Memory B cell (primary cell): ENCODE data around the gene RETREG1.

ENCODE experiments used
- ATAC-seq: fragments of 150-1000 bp; cut with Tn5 transposase; 2 replicates; pipeline ENCODE4 v1.10.0; 2021; ENCODE audit warnings: low read depth, mild to moderate bottlenecking, moderate library complexity
- DNase-seq, 2 donors: peaks; one replicate each; pipeline ENCODE4 v3.0.0; 2022; ENCODE audit warnings: low spot score in 2 of 2
- H3K27ac Mint-ChIP-seq: one replicate; pipeline ENCODE4 v1.8.0; 2022; ENCODE audit warnings: mild to moderate bottlenecking, moderate library complexity, mixed read lengths
- H3K27me3 Mint-ChIP-seq: one replicate; pipeline ENCODE4 v1.8.0; 2022; ENCODE audit warnings: mixed read lengths
- H3K36me3 Mint-ChIP-seq: one replicate; pipeline ENCODE4 v1.8.0; 2022; ENCODE audit warnings: mild to moderate bottlenecking, mixed read lengths
- H3K4me1 Mint-ChIP-seq: one replicate; pipeline ENCODE4 v1.8.0; 2022; ENCODE audit warnings: mixed read lengths
- H3K4me3 Mint-ChIP-seq: one replicate; pipeline ENCODE4 v1.8.0; 2022; ENCODE audit warnings: mild to moderate bottlenecking, moderate library complexity, mixed read lengths
- H3K9me3 Mint-ChIP-seq: one replicate; pipeline ENCODE4 v1.8.0; 2022; ENCODE audit warnings: mixed read lengths

Gene RETREG1

DNA sequence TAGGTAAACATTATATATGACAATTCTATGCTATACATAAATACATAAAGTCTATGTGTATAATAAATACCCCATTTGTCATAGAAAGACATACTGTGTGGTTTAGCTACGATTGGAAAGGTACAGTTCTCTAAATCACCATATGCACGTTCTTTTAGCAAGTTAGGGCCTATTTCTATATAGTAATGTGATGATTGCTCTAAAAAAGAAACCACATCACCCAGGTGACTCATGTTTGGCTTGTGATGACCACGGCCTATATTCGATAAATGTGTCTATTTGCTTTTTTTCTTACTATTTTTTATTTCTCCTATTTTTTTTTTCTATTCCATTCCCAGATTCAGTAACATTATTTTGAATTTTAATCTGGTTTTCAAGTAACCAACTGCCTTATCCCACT lies 34.7 kb downstream of the RETREG1 start:
- no peak for DNase-seq
- no peak for ATAC-seq
- no peak overlapping the region for H3K27ac Mint-ChIP-seq
- no peak overlapping the region for H3K4me3 Mint-ChIP-seq
- H3K27me3 Mint-ChIP-seq, result peaks cover 5% of the 10 kb centered on the region
- H3K4me1 Mint-ChIP-seq, result peaks cover 10% of the 10 kb centered on the region
- H3K9me3 Mint-ChIP-seq, result peaks cover 3% of the 10 kb centered on the region
- peaks cover 5% of the 10 kb centered on the region for H3K36me3 Mint-ChIP-seq

DNA sequence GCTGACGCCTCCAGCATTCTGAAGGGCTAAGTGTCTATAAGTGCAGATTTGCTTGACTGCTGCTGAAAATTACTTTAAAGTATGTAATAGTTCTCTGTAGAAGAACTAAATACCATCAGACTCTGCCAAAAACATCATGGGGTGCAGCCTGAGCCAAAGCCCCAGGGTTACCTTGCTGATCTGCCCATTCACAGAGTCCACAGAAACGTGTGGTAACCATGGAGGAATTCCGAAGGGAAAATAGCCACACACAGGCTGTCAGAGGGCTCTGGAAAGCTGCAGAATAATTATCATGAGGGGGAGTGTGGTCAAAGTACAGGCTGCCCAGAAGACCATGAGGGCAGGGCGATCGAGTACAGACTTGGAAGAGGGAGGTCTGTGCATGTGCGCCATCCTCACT lies 36.4 kb downstream of the RETREG1 start:
- H3K27me3 Mint-ChIP-seq, result peaks cover 5% of the 10 kb centered on the region
- H3K4me1 Mint-ChIP-seq, result peaks cover 4% of the 10 kb centered on the region
- H3K9me3 Mint-ChIP-seq, result peaks cover 3% of the 10 kb centered on the region
- ATAC-seq (no peak), DNase-seq (no peak)
- H3K27ac Mint-ChIP-seq, result no peak overlapping the region
- no peak overlapping the region for H3K4me3 Mint-ChIP-seq
- H3K36me3 Mint-ChIP-seq, result peaks cover 5% of the 10 kb centered on the region

DNA sequence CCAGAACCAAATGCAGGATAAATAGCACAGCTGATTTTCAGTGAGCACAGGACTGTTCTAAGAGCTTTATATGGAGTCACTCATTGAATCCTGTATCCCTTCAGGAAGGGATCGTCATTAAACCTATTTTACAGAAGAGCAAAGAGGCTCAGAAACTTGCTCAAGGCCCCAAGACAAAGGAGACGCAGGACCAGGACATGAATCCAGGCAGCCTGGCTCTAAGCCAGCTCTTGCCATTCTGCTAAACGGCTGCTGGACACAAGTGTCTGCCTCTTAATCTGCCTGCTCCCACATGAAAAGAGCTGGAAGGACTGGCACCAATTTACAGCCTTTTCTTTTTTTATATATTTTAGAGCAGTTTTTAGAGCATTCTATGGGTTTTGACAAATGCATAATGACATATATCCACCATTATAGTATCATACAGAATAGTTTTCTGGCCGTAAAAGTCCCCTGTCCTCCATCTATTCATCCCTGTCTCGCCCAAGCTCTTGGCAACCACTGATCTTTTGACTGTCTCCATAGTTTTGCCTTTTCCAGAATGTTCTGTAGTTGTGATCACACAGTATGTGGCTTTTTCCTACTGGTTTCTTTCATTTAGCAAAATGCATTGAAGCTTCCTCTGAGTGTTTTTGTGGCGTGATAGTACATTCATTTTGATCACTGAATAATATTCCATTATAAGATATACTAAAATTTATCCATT lies 37.5 kb downstream of the RETREG1 start:
- Mint-ChIP-seq H3K4me3 (no peak overlapping the region), H3K4me1 (peaks cover 4% of the 10 kb centered on the region), H3K27me3 (peaks cover 5% of the 10 kb centered on the region), H3K9me3 (peaks cover 3% of the 10 kb centered on the region), H3K27ac (no peak overlapping the region), H3K36me3 (peaks cover 5% of the 10 kb centered on the region)
- ATAC-seq, result no peak
- no peak for DNase-seq

DNA sequence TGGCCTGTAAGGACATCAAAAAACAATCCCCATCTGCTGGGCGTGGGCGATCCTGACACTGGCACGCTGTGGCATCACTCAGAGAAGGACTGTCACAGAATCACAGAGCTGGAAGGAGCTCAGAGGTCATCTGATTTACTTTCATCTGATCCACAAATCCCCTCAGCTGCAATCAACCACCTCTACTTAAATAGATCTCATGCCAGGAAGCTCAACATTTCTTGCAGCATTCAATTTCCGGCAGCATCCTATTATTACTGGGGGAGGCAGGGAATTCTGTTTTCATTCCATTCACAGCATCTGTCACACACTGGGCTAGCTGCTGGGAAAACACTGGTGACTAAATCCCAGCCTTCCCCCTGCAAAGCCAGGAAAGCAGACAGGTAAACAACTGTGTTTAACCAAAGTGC lies 38.3 kb downstream of the RETREG1 start:
- no peak for ATAC-seq
- peaks cover 8% of the 10 kb centered on the region for H3K4me1 Mint-ChIP-seq
- H3K27me3 Mint-ChIP-seq, result peaks cover 5% of the 10 kb centered on the region
- no peak overlapping the region for H3K27ac Mint-ChIP-seq
- peaks cover 3% of the 10 kb centered on the region for H3K9me3 Mint-ChIP-seq
- H3K4me3 Mint-ChIP-seq, result no peak overlapping the region
- H3K36me3 Mint-ChIP-seq, result peaks cover 5% of the 10 kb centered on the region
- no peak for DNase-seq

DNA sequence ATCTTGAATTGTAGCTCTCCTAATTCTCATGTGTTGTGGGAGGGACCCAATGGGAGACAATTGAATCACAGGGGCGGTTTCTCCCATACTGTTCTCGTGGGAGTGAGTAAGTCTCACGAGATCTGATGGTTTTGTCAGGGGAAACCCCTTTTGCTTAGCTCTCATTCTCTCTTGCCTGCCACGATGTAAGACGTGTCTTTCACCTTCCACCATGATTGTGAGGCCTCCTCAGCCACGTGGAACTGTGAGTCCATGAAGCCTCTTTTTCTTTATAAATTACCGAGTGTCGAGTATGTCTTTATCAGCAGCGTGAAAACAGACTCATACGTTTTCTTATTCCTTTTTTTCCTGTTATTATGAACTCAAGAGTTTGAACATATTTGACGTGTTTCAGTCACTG lies 39.1 kb downstream of the RETREG1 start:
- H3K4me3 Mint-ChIP-seq, result no peak overlapping the region
- H3K9me3 Mint-ChIP-seq, result peaks cover 3% of the 10 kb centered on the region
- no peak overlapping the region for H3K27ac Mint-ChIP-seq
- no peak for ATAC-seq
- H3K4me1 Mint-ChIP-seq, result peaks cover 10% of the 10 kb centered on the region
- peaks cover 6% of the 10 kb centered on the region for H3K27me3 Mint-ChIP-seq
- peaks cover 8% of the 10 kb centered on the region for H3K36me3 Mint-ChIP-seq
- DNase-seq, result no peak

DNA sequence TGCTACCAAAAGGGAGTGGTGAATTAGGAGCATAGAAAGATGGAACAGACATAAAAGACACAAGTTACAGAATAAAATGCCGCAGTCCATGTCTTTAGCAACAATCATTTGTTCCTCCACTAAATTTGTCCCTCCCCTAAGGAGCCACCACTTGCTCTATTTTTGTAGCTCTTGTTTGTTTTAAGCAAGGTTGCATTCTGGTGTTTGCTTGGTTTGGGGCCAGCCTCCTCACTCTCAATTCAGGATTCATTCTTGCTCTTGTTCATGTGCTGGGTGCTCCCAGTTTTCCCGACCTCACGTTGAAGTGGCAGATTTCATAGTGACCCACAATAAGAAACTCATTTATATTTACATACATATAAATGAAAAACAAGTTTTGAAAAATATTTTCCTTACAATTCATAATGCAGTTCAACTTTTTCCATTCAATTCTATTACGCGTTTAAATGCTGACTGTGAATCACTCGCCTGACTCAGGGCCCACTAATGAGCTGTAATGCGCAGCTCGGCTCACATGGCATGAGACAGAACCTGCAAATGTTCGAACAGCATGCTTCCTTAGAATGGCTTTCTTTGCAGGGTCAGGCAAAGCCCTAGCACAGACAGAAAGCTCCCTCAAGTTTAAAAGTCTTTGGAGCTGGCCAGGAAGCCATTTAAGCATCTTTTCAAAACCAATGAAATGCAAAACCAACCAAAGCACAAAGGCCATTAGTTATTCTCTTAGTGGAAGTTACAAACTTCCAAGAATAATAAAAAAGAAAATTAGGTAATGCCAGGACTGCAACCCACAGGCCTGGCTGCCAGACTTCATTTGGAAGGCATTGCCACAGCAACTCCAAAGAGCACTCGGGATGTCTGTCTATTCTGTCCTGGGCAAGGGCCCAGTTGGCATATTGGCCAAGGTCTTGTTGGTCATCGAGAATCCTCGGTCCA lies 41.7 kb downstream of the RETREG1 start:
- ATAC-seq (no peak), DNase-seq (no peak)
- Mint-ChIP-seq H3K36me3 (peaks cover 10% of the 10 kb centered on the region), H3K27me3 (peaks cover 3% of the 10 kb centered on the region), H3K27ac (no peak overlapping the region), H3K9me3 (peaks cover 3% of the 10 kb centered on the region), H3K4me3 (no peak overlapping the region), H3K4me1 (peaks cover 10% of the 10 kb centered on the region)

DNA sequence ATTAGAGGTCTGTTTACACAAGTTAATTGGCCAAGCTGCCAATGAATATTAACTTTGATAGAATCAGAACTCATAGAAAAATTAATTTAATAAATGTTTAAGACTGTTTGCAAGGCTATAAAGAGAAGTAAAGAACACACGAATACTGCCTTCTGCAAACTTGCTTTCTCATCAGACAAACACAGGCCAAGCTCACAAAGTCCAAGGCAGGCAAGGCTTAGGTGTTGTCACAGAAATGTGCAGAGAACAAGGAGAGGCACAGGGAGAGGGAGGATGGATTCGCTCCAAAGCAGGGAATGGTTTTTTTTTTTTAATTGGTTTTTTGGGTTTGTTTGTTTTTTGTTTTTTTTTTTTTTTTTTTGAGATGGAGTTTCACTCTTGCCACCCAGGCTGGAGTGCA lies 43.4 kb downstream of the RETREG1 start:
- H3K27ac Mint-ChIP-seq, result no peak overlapping the region
- peaks cover 1% of the 10 kb centered on the region for H3K27me3 Mint-ChIP-seq
- H3K4me1 Mint-ChIP-seq, result peaks cover 10% of the 10 kb centered on the region
- no peak for DNase-seq
- no peak overlapping the region for H3K4me3 Mint-ChIP-seq
- no peak for ATAC-seq
- peaks cover 3% of the 10 kb centered on the region for H3K9me3 Mint-ChIP-seq
- H3K36me3 Mint-ChIP-seq, result peaks cover 11% of the 10 kb centered on the region

DNA sequence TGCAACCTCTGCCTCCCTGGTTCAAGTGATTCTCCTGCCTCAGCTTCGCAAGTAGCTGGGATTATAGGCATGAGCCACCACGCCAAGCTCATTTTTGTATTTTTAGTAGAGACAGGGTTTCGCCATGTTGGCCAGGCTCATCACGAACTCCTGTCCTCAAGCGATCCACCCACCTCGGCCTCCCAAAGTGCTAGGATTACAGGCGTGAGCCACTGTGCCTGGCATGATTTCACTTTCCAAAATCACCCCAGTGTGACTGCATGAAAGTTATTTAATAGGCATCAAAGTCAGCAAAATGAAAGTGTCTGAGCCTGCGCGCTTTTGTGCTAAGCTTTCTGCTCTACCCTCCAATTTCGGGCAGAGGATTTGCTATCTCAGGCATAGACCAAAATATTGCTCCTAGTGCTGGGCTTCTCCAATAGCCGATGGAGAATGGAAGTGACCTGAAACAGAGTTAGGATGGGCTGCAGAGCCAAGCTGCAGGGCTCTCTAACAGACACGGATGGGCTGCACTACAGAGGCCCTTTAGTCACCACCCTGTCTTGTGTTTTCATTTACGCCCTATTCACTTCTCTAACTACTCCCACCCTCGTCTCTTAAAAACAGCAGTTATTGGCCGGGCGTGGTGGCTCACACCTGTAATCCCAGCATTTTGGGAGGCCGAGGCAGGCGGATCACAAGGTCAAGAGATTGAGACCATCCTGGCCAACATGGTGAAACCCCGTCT lies 44.3 kb downstream of the RETREG1 start:
- peaks cover 1% of the 10 kb centered on the region for H3K27me3 Mint-ChIP-seq
- no peak overlapping the region for H3K4me3 Mint-ChIP-seq
- DNase-seq (no peak), ATAC-seq (no peak)
- peaks cover 10% of the 10 kb centered on the region for H3K36me3 Mint-ChIP-seq
- peaks cover 6% of the 10 kb centered on the region for H3K4me1 Mint-ChIP-seq
- H3K9me3 Mint-ChIP-seq, result no peaks in the 10 kb centered on the region
- no peak overlapping the region for H3K27ac Mint-ChIP-seq

DNA sequence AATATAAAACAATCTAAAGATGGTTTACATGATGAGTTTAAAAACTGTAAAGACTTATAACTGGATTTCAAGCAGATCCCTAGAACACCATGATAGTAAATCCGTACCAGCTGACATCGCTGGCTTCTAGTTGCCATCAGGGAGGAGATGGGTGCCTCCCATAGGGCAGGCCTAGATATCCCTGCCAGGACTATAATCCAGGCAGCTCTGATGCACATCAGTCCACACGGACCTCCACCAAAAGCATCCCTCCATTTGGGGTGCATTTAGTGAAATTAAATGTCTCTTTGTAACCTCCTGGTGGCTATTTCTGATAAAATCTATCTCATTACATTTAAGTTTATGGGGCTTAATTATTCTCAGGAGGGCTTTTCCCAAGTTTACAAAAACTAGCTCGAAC lies 45.8 kb downstream of the RETREG1 start:
- DNase-seq (no peak), ATAC-seq (no peak)
- peaks cover 1% of the 10 kb centered on the region for H3K27me3 Mint-ChIP-seq
- H3K9me3 Mint-ChIP-seq, result no peaks in the 10 kb centered on the region
- peaks cover 8% of the 10 kb centered on the region for H3K4me1 Mint-ChIP-seq
- H3K36me3 Mint-ChIP-seq, result peaks cover 14% of the 10 kb centered on the region
- no peak overlapping the region for H3K27ac Mint-ChIP-seq
- no peak overlapping the region for H3K4me3 Mint-ChIP-seq

DNA sequence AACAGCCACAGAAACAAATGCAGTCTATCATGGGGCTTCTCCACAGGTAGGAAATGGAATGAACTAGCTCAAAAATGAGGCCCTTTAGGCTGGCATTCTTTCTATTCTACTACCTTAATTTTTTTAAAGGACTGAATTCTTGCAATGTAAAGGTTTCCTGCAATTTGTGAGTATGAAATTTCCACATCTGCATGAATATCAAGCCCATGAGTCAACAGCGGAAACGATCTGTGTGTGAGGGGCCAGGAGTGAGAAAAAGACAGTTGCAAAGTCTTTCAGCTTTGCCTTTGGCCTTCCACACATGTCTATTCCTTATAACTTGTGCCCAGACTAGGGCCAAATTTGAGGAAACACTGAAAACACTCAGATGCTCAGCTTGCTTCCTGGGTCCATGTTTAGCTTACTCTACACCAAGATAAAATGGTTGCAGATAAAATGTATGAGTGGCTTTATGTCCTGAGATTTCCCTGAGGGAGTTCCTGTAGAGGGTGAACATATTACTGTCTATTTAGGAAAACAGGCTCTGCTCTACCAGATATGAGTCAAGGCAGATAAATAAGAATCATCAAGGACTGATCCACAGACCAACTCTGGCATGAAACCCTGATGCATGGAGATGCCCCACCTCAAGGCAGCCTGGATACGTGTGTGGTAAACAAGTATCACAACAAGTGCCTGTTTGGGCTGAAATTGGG lies 46.5 kb downstream of the RETREG1 start:
- Mint-ChIP-seq H3K27ac (no peak overlapping the region), H3K4me1 (peaks cover 10% of the 10 kb centered on the region)
- DNase-seq, result no peak

DNA sequence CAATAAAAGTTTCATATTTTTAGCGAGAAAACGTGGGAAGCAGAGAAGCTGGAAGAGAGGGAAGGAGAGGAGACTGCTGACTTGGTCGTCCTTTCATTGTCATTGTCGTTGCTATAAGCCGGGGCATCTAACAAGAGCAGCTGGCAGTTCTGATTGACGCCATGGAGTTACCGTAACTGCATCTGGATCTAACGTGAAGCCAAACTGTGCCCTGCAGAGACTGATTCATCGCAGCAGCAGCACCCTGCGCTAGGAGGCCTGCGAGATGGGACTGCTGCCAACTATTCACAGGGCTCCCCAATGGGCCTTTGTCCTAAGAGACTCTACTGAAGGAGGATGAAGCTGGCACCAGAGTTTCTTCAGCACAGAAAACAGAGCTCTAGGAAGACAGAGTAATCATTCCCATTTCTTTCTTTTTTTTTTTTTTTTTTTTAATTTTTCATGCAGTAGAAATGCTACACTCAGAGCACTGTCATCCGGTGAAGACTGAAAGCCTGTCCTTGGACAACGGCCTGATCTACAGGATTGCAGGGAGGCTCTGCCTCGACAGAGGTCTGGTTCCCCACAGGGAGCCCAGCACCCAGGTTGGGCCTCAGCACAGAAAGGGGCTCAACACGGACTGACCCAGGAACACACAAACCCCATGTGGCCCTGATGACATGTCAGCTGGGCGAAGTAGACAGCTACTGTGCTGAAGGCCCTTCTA lies 47.8 kb downstream of the RETREG1 start:
- peaks cover 14% of the 10 kb centered on the region for H3K36me3 Mint-ChIP-seq
- H3K4me1 Mint-ChIP-seq, result peaks cover 7% of the 10 kb centered on the region
- no peak overlapping the region for H3K27ac Mint-ChIP-seq

More for the DNA sequence above, 46.5 kb downstream of the RETREG1 start:
- ATAC-seq, result no peak
- peaks cover 14% of the 10 kb centered on the region for H3K36me3 Mint-ChIP-seq
- H3K27me3 Mint-ChIP-seq, result peaks cover 1% of the 10 kb centered on the region
- no peak overlapping the region for H3K4me3 Mint-ChIP-seq
- H3K9me3 Mint-ChIP-seq, result no peaks in the 10 kb centered on the region

DNA sequence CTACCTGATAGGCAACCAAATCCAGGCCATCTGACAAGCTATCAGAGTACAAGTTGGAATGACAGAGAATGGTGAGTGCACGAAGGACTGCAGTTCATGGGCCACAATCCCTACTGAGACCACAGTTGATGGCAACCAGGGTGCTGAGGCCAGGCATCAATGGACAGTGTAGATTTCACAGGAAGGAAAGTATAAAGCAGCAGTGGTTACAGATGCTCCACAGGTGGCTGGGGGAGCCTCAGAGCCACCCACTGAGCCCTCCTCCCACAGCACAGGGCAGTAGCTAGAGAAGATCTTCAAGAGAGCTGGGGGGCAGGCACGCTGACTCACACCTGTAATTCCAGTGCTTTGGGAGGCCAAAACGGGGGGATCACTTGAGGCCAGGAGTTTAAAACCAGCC lies 49.4 kb downstream of the RETREG1 start:
- Mint-ChIP-seq H3K4me3 (no peak overlapping the region), H3K4me1 (peaks cover 4% of the 10 kb centered on the region), H3K9me3 (no peaks in the 10 kb centered on the region), H3K27me3 (peaks cover 2% of the 10 kb centered on the region), H3K27ac (no peak overlapping the region), H3K36me3 (peaks cover 11% of the 10 kb centered on the region)
- DNase-seq, result no peak
- ATAC-seq, result no peak

More for the DNA sequence above, 47.8 kb downstream of the RETREG1 start:
- ATAC-seq (no peak), DNase-seq (no peak)
- Mint-ChIP-seq H3K9me3 (no peaks in the 10 kb centered on the region), H3K27me3 (peaks cover 3% of the 10 kb centered on the region), H3K4me3 (no peak overlapping the region)

DNA sequence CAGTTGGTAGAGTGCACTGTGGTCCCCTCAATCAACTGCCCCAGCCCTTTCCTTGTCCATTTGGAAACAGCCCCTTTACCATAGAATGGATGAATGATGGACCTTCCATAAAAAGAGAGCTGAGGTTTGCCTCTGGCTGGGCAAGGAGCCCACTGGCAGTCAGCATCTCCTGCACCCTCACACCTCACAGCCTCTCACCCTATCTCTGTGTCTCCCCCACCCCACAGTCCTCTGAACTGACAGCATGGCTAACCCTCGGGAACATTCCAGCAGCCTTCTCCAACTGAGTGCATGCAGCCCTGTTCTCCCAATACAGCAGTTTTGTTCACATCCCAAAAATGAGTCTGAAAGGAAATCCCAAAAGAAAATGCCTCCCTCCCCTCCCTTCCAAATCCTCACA lies 51.7 kb downstream of the RETREG1 start:
- H3K4me1 Mint-ChIP-seq, result peaks cover 4% of the 10 kb centered on the region
- DNase-seq, result no peak
- no peaks in the 10 kb centered on the region for H3K9me3 Mint-ChIP-seq
- H3K27ac Mint-ChIP-seq, result no peak overlapping the region
- peaks cover 2% of the 10 kb centered on the region for H3K27me3 Mint-ChIP-seq
- no peak overlapping the region for H3K4me3 Mint-ChIP-seq
- peaks cover 9% of the 10 kb centered on the region for H3K36me3 Mint-ChIP-seq
- no peak for ATAC-seq
